GM23338 (cell line): Measurements from ENCODE around the gene MROH7. TPM values are rescaled to one million over a fixed set of nuclear protein-coding genes. Genes with fewer than 3 reads are reported as not detected.

ENCODE experiments used
- ATAC-seq: fragments of 200-7000 bp; cut with Tn5 transposase; 3 replicates; pipeline ENCODE4 v1.9.1; 2020
- DNase-seq: peaks from one replicate; pipeline ENCODE4 v3.0.0-alpha.2; 2015; ENCODE audit warnings: low spot score
- H2AFZ ChIP-seq: fragments of 200-600 bp; sonication (generic); 2 replicates; pipeline ENCODE4 v1.8.0; 2016; ENCODE audit warnings: antibody characterized with exemption, mild to moderate bottlenecking, moderate library complexity
- H3F3A ChIP-seq: fragments of 200-600 bp; sonication (generic); replicated peaks from 2 replicates; pipeline ENCODE4 v1.8.0; 2017; ENCODE audit warnings: antibody characterized with exemption, mixed run types, low read depth
- H3K27ac ChIP-seq: fragments of 200-600 bp; sonication (generic); 2 replicates; pipeline ENCODE4 v1.6.1; 2016; ENCODE audit warnings: low read depth
- H3K27me3 ChIP-seq: fragments of 200-600 bp; sonication (generic); 2 replicates; pipeline ENCODE4 v1.8.0; 2016; ENCODE audit warnings: mild to moderate bottlenecking, mixed run types, moderate library complexity; ENCODE audit not compliant: insufficient read depth
- H3K36me3 ChIP-seq: fragments of 200-600 bp; sonication (generic); 2 replicates; pipeline ENCODE4 v1.8.0; 2016; ENCODE audit warnings: mild to moderate bottlenecking; ENCODE audit not compliant: insufficient read depth
- H3K4me1 ChIP-seq: fragments of 200-600 bp; sonication (generic); 2 replicates; pipeline ENCODE4 v1.8.0; 2016; ENCODE audit warnings: mild to moderate bottlenecking, moderate library complexity; ENCODE audit not compliant: insufficient read depth
- H3K4me2 ChIP-seq: fragments of 200-600 bp; sonication (generic); 2 replicates; pipeline ENCODE4 v1.7.1; 2017; ENCODE audit warnings: mixed run types
- H3K4me3 ChIP-seq: fragments of 200-600 bp; sonication (generic); 2 replicates; pipeline ENCODE4 v1.6.1; 2016; ENCODE audit warnings: mixed run types
- H3K79me2 ChIP-seq: fragments of 200-600 bp; sonication (generic); replicated peaks from 2 replicates; pipeline ENCODE4 v1.8.0; 2017; ENCODE audit warnings: mild to moderate bottlenecking; ENCODE audit not compliant: insufficient read depth
- H3K9me2 ChIP-seq: fragments of 200-600 bp; sonication (generic); 2 replicates; pipeline ENCODE4 v1.8.0; 2017; ENCODE audit not compliant: insufficient read depth
- H4K20me1 ChIP-seq: fragments of 200-600 bp; sonication (generic); replicated peaks from 2 replicates; pipeline ENCODE4 v1.8.0; 2017; ENCODE audit warnings: mild to moderate bottlenecking; ENCODE audit not compliant: insufficient read depth
- H3K27ac Mint-ChIP-seq: 2 replicates; pipeline ENCODE4 v1.8.0; 2020; ENCODE audit warnings: inconsistent platforms, mild to moderate bottlenecking, moderate library complexity, mixed read lengths
- H3K27me3 Mint-ChIP-seq: 3 replicates; pipeline ENCODE4 v1.8.0; 2022; ENCODE audit warnings: low read depth, mild to moderate bottlenecking, moderate library complexity, mixed read lengths, inconsistent platforms; ENCODE audit not compliant: insufficient read depth, poor library complexity
- H3K36me3 Mint-ChIP-seq: 3 replicates; pipeline ENCODE4 v1.8.0; 2021; ENCODE audit warnings: low read depth, mild to moderate bottlenecking, inconsistent platforms, moderate library complexity, mixed read lengths
- H3K4me1 Mint-ChIP-seq: 3 replicates; pipeline ENCODE4 v1.8.0; 2020; ENCODE audit warnings: mild to moderate bottlenecking, inconsistent platforms, mixed read lengths
- H3K4me3 Mint-ChIP-seq: 3 replicates; pipeline ENCODE4 v1.8.0; 2021; ENCODE audit warnings: moderate library complexity, mild to moderate bottlenecking, inconsistent platforms, mixed read lengths
- H3K9me3 Mint-ChIP-seq: 3 replicates; pipeline ENCODE4 v1.8.0; 2020; ENCODE audit warnings: moderate library complexity, mild to moderate bottlenecking, inconsistent platforms, mixed read lengths
- ETS1 ChIP-seq: IDR thresholded peaks from 2 replicates; pipeline ENCODE4 v1.6.1; 2016; ENCODE audit warnings: antibody characterized with exemption
- EZH2 ChIP-seq: fragments of 200-600 bp; sonication (generic); IDR thresholded peaks from one replicate; pipeline ENCODE4 v1.8.0; 2017; ENCODE audit warnings: antibody characterized with exemption, mild to moderate bottlenecking, low read depth; ENCODE audit not compliant: unreplicated experiment
- EZH2phosphoT487 ChIP-seq: fragments of 200-600 bp; sonication (generic); IDR thresholded peaks from one replicate; pipeline ENCODE4 v1.8.1; 2018; ENCODE audit warnings: antibody characterized with exemption; ENCODE audit not compliant: unreplicated experiment
- JUNB ChIP-seq: IDR thresholded peaks from one replicate; pipeline ENCODE4 v1.6.1; 2016; ENCODE audit warnings: antibody characterized with exemption; ENCODE audit not compliant: unreplicated experiment
- NANOG ChIP-seq: IDR thresholded peaks from 2 replicates; pipeline ENCODE4 v1.6.1; 2016; ENCODE audit warnings: antibody characterized with exemption, borderline replicate concordance
- POLR2AphosphoS5 ChIP-seq: IDR thresholded peaks from 2 replicates; pipeline ENCODE4 v1.6.1; 2016; ENCODE audit warnings: antibody characterized with exemption, low read depth
- STAT1 ChIP-seq: IDR thresholded peaks from one replicate; pipeline ENCODE4 v1.6.1; 2016; ENCODE audit warnings: antibody characterized with exemption; ENCODE audit not compliant: unreplicated experiment
- ZNF114 ChIP-seq: fragments of 250-450 bp; sonication (Bioruptor Pico); IDR thresholded peaks from 2 replicates; pipeline ENCODE4 v1.5.0; 2020; ENCODE audit warnings: mild to moderate bottlenecking, moderate library complexity
- ZNF331 ChIP-seq: fragments of 250-450 bp; sonication (Bioruptor Pico); IDR thresholded peaks from 2 replicates; pipeline ENCODE4 v1.5.0; 2020; ENCODE audit warnings: low read depth, mild to moderate bottlenecking, moderate library complexity
- ZNF462 ChIP-seq: fragments of 250-450 bp; sonication (Bioruptor Pico); IDR thresholded peaks from 2 replicates; pipeline ENCODE4 v1.5.0; 2020; ENCODE audit warnings: mild to moderate bottlenecking, moderate library complexity
- polyA plus RNA-seq: library from polyadenylated mRNA; unstranded; fragments of >200 nt; fragmentation: Nextera tagmentation; extraction: Ambion mirVana; gene quantifications from 2 replicates; pipeline ENCODE4 v1.2.1, GENCODE V29; 2016
- total RNA-seq: library from RNA; depleted of rRNA; stranded (reverse); fragments of >200 nt; shearing (Covaris generic); gene quantifications from 2 replicates; pipeline ENCODE4 v1.2.3, GENCODE V29; 2014
- TF ChIP-seq, protein P1 (sequence below), 2 experiments: fragments of 200-600 bp in 1 of 2; sonication (generic) in 1 of 2; conservative IDR thresholded peaks; 2 replicates each; pipeline versions ENCODE4 v1.5.1 to v1.6.1; 2016 to 2017; ENCODE audit warnings: antibody characterized with exemption in 2 of 2, low read depth in 2 of 2, mild to moderate bottlenecking in 2 of 2, moderate library complexity in 1 of 2

MROH7 gene
- total and polyA plus RNA-seq, 2 experiments from 2014 or later, result 0.17 TPM; not detected in 1

DNA sequence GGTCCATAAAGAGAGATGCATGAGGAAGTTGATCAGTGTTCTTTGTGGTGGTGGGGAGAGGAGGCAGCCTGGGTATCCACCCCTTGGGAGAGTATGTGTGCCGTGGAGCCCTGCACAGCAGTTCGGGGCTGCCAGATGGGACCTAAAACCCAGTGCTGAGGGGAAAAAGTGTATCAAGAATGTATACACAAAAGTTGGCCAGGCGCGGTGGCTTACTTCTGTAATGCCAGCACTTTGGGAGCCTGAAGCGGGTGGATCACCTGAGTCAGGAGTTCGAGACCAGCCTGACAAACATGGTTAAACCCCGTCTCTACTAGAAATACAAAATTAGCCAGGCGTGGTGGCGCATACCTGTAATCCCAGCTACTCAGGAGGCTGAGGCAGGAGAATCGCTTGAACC, 70.0 kb downstream of the MROH7 start:
- peaks cover 10% of the 10 kb centered on the region for H3K27me3 Mint-ChIP-seq
- H4K20me1 ChIP-seq, result no peaks in the 10 kb centered on the region
- H3K4me3 ChIP-seq, result no peak overlapping the region
- no peak overlapping the region for H3K27ac Mint-ChIP-seq
- H3F3A ChIP-seq, result no peaks in the 10 kb centered on the region
- no peak overlapping the region for H3K27ac ChIP-seq
- peaks cover 14% of the 10 kb centered on the region for H3K4me1 Mint-ChIP-seq
- H3K27me3 ChIP-seq, result no peaks in the 10 kb centered on the region
- H3K4me2 ChIP-seq, result no peak overlapping the region
- ATAC-seq, result no peak
- peaks cover 7% of the 10 kb centered on the region for H3K4me1 ChIP-seq
- no peaks in the 10 kb centered on the region for H3K9me2 ChIP-seq
- no peaks in the 10 kb centered on the region for H3K36me3 Mint-ChIP-seq
- DNase-seq, result no peak
- peaks cover 6% of the 10 kb centered on the region for H3K79me2 ChIP-seq
- H2AFZ ChIP-seq, result no peak overlapping the region
- no peaks in the 10 kb centered on the region for H3K36me3 ChIP-seq
- H3K9me3 Mint-ChIP-seq, result no peaks in the 10 kb centered on the region
- TF ChIP-seq ZNF114 (CRISPR knock-in tag) (no peak), EZH2phosphoT487 (no peak), ZNF331 (CRISPR knock-in tag) (no peak), POLR2AphosphoS5 (no peak), NANOG (no peak), EZH2 (no peak), STAT1 (no peak)
- TF ChIP-seq, protein P1, sequence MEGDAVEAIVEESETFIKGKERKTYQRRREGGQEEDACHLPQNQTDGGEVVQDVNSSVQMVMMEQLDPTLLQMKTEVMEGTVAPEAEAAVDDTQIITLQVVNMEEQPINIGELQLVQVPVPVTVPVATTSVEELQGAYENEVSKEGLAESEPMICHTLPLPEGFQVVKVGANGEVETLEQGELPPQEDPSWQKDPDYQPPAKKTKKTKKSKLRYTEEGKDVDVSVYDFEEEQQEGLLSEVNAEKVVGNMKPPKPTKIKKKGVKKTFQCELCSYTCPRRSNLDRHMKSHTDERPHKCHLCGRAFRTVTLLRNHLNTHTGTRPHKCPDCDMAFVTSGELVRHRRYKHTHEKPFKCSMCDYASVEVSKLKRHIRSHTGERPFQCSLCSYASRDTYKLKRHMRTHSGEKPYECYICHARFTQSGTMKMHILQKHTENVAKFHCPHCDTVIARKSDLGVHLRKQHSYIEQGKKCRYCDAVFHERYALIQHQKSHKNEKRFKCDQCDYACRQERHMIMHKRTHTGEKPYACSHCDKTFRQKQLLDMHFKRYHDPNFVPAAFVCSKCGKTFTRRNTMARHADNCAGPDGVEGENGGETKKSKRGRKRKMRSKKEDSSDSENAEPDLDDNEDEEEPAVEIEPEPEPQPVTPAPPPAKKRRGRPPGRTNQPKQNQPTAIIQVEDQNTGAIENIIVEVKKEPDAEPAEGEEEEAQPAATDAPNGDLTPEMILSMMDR (conservative IDR thresholded peaks at IDR 0.05; ENCODE audit: low read depth in 2 of 2), result no peak
- no peak overlapping the region for H3K4me3 Mint-ChIP-seq

- Mint-ChIP-seq H3K27ac (no peak overlapping the region), H3K4me1 (peaks cover 10% of the 10 kb centered on the region), H3K9me3 (no peaks in the 10 kb centered on the region), H3K36me3 (peaks cover 16% of the 10 kb centered on the region), H3K4me3 (peak overlapping the region; percentile 86), H3K27me3 (peaks cover 10% of the 10 kb centered on the region)
- H3F3A ChIP-seq, result no peaks in the 10 kb centered on the region
- peaks cover 3% of the 10 kb centered on the region; the same call in 1 of the 2 replicates for H3K36me3 ChIP-seq
- DNase-seq (no peak), ATAC-seq (peak; percentile 6)
- H3K27ac ChIP-seq, result no peak overlapping the region
- H3K4me3 ChIP-seq, result peak overlapping the region; percentile 86
- peaks cover 10% of the 10 kb centered on the region for H3K4me1 ChIP-seq
- H4K20me1 ChIP-seq, result no peaks in the 10 kb centered on the region
- peak overlapping the region; percentile 85 for H3K4me2 ChIP-seq
- H3K9me2 ChIP-seq, result no peaks in the 10 kb centered on the region
- H3K79me2 ChIP-seq, result peaks cover 20% of the 10 kb centered on the region
- no peaks in the 10 kb centered on the region for H3K27me3 ChIP-seq
- H2AFZ ChIP-seq, result peak overlapping the region; percentile 100
- no peak for TF ChIP-seq ZNF462 (CRISPR knock-in tag)
- TF ChIP-seq ETS1, result no peak
- TF ChIP-seq, protein P1 (conservative IDR thresholded peaks at IDR 0.05; ENCODE audit: low read depth in 2 of 2), result no peak
- TF ChIP-seq JUNB, result no peak
These were observed 73.4 kb downstream of the MROH7 start for GRCh38 chr1:54714881-54715492.
